ENCODE measurements around the gene EYA2.

The EYA2 gene

DNA sequence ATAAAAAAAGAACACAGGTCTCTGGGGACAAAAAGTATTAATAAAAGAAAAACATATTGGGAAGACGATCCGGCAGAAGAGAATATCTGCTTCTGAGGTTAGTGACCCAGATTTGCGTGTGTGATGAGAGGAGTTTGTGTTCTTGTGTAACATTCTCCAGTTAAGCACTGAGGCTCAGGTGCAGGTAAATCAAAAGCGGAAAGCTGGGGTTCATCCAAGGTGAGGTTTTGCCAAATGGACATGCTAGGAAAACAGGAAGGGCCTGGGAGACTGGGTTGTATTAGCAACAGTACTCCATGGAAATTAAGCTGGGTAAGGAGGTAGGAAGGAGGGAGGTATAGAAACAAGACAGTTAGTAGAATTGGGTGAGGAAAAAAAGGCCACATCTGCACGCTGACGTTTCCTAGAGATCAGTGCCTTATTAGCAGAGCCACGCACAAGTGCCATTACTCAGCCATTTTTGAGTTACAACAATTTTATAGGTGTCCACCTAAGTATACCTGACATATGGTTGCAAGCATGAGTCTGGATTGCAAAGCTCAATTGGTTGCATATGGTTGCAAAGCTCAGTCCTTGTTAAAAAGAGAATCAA is 322.3 kb downstream of the EYA2 start:
- no peaks in the 10 kb centered on the region for H3K9me3 ChIP-seq (ENCODE audit: control extremely low read depth in 1 of 5, control insufficient read depth in 4 of 5, insufficient read depth in 2 of 5, low read depth in 1 of 5, low read length in 4 of 5)
- 100% methylated on average over 4 of the region's 7 CpGs for WGBS (ENCODE audit: insufficient coverage)
- ChIA-PET CTCF (interaction anchor here (0.7 to 4.5 kb wide), 4 partner anchors 11 to 404 kb away, joined by 3 to 22 read pairs (median 4); no protein-coding TSS in a partner anchor), POLR2A (no interaction called here)
- peaks cover 25 to 86% (median 65%) of the 10 kb centered on the region in 4 experiments for H3K36me3 ChIP-seq (ENCODE audit: control insufficient read depth in 4 of 4, insufficient read depth in 4 of 4, low read length in 3 of 4)
- H3K4me3 ChIP-seq (ENCODE audit: control insufficient read depth in 1 of 7, extremely low read depth in 1 of 7, insufficient read depth in 4 of 7, low read depth in 2 of 7, low read length in 6 of 7): no peak overlapping the region
- no peak for DNase-seq
- H3K27me3 ChIP-seq (replicated peaks in 2 of 5; ENCODE audit: control insufficient read depth in 4 of 5, insufficient read depth in 5 of 5, low read length in 4 of 5): no peaks in the 10 kb centered on the region
- no peaks in the 10 kb centered on the region for H3K4me1 ChIP-seq (ENCODE audit: control extremely low read depth in 1 of 4, control insufficient read depth in 4 of 4, insufficient read depth in 4 of 4, low read length in 3 of 4)
- H3K27ac ChIP-seq (ENCODE audit: insufficient read depth in 1 of 2, low read depth in 1 of 2, low read length in 2 of 2, poor library complexity in 1 of 2, severe bottlenecking in 2 of 2): no peak overlapping the region

GRCh38 chr20:47217482-47218446 is 323.1 kb downstream of the EYA2 start:
- Histone ChIP-seq H3K9me3 (ENCODE audit: control extremely low read depth in 1 of 5, control insufficient read depth in 4 of 5, insufficient read depth in 2 of 5, low read depth in 1 of 5, low read length in 4 of 5) (no peaks in the 10 kb centered on the region), H3K27ac (ENCODE audit: insufficient read depth in 1 of 2, low read depth in 1 of 2, low read length in 2 of 2, poor library complexity in 1 of 2, severe bottlenecking in 2 of 2) (no peak overlapping the region), H3K4me3 (ENCODE audit: control insufficient read depth in 1 of 7, extremely low read depth in 1 of 7, insufficient read depth in 4 of 7, low read depth in 2 of 7, low read length in 6 of 7) (no peak overlapping the region), H3K27me3 (replicated peaks in 2 of 5; ENCODE audit: control insufficient read depth in 4 of 5, insufficient read depth in 5 of 5, low read length in 4 of 5) (no peaks in the 10 kb centered on the region), H3K4me1 (ENCODE audit: control extremely low read depth in 1 of 4, control insufficient read depth in 4 of 4, insufficient read depth in 4 of 4, low read length in 3 of 4) (no peaks in the 10 kb centered on the region), H3K36me3 (ENCODE audit: control insufficient read depth in 4 of 4, insufficient read depth in 4 of 4, low read length in 3 of 4) (peaks cover 22 to 86% (median 62%) of the 10 kb centered on the region in 4 experiments)
- 93% methylated on average over 8 of the region's 12 CpGs for WGBS (ENCODE audit: insufficient coverage)
- ChIA-PET POLR2A (interaction anchor here (0.7 kb wide), 1 partner anchor 12 kb away, joined by 3 read pairs; no protein-coding TSS in a partner anchor), CTCF (interaction anchor here (0.8 to 4.5 kb wide), 4 partner anchors 12 to 403 kb away, joined by 4 to 22 read pairs (median 6); no protein-coding TSS in a partner anchor)
- DNase-seq: no peak

DNA sequence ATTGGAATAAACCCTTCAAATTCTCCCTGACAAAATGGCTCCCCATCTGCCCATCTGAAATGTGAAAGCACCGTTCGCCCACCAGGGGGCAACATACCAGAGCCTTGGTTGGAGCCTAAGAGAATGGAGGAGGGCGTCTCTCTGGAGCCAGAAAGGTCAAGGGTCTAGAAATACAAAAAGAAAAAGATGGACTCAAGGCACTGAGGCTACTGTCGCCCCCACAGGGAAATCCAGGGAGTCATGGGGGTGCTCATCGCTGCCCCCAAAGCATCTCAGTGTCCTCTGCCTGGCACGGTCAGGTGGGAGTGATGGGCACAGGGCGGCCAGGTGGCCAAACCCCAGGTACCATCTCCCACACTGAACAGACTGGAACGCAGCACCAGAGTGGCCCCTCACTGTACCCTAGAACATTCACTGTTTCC is 325.5 kb downstream of the EYA2 start:
- no peak overlapping the region for H3K4me3 ChIP-seq (ENCODE audit: control insufficient read depth in 1 of 7, extremely low read depth in 1 of 7, insufficient read depth in 4 of 7, low read depth in 2 of 7, low read length in 6 of 7)
- H3K27me3 ChIP-seq (replicated peaks in 2 of 5; ENCODE audit: control insufficient read depth in 4 of 5, insufficient read depth in 5 of 5, low read length in 4 of 5): no peaks in the 10 kb centered on the region
- POLR2A ChIA-PET: no interaction called here
- peaks cover 25 to 85% (median 61%) of the 10 kb centered on the region in 4 experiments for H3K36me3 ChIP-seq (ENCODE audit: control insufficient read depth in 4 of 4, insufficient read depth in 4 of 4, low read length in 3 of 4)
- no peak overlapping the region for H3K27ac ChIP-seq (ENCODE audit: insufficient read depth in 1 of 2, low read depth in 1 of 2, low read length in 2 of 2, poor library complexity in 1 of 2, severe bottlenecking in 2 of 2)
- CTCF ChIA-PET: interaction anchor here (1.9 kb wide), 1 partner anchor 8 kb away, joined by 6 read pairs; no protein-coding TSS in a partner anchor
- no peaks in the 10 kb centered on the region for H3K4me1 ChIP-seq (ENCODE audit: control extremely low read depth in 1 of 4, control insufficient read depth in 4 of 4, insufficient read depth in 4 of 4, low read length in 3 of 4)
- WGBS (ENCODE audit: insufficient coverage): 97% methylated on average over 7 of the region's 8 CpGs
- no peaks in the 10 kb centered on the region for H3K9me3 ChIP-seq (ENCODE audit: control extremely low read depth in 1 of 5, control insufficient read depth in 4 of 5, insufficient read depth in 2 of 5, low read depth in 1 of 5, low read length in 4 of 5)
- peak; percentile 38 to 63 (median 51) for DNase-seq

DNA sequence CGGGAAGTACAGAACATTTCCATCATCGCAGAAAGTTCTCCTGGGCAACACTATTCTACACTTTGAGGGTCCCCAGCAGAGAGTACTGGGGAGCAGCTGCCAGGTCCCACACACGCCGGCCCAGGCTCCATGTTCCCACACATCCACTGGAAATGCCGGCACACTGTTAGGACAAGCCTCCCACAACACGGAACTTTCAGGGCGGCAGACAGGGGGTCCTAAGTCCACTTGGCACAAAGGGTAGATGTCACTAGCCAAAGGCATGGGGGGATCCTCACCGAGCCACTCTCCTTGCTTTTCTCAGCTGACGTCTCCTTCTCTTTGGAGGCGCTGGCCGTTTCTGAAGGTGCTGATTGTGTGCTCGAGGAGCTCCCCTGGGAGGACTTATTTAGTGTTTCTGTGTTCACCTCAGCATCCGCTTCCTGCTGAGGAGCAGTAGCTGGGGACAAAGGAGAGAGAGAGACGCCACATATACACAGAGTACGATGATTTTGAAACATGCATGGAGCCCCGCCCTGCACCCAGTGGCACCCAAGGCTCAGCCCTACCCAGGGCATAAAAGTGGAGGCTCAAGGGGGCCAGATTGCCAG is 326.5 kb downstream of the EYA2 start:
- H3K27me3 ChIP-seq (replicated peaks in 2 of 5; ENCODE audit: control insufficient read depth in 4 of 5, insufficient read depth in 5 of 5, low read length in 4 of 5): no peaks in the 10 kb centered on the region
- DNase-seq: no peak
- no peaks in the 10 kb centered on the region for H3K9me3 ChIP-seq (ENCODE audit: control extremely low read depth in 1 of 5, control insufficient read depth in 4 of 5, insufficient read depth in 2 of 5, low read depth in 1 of 5, low read length in 4 of 5)
- ChIA-PET POLR2A (no interaction called here), CTCF (interaction anchor here (0.6 to 1.9 kb wide), 9 partner anchors 9 to 414 kb away, joined by 3 to 6 read pairs (median 4); no protein-coding TSS in a partner anchor)
- H3K4me1 ChIP-seq (ENCODE audit: control extremely low read depth in 1 of 4, control insufficient read depth in 4 of 4, insufficient read depth in 4 of 4, low read length in 3 of 4): no peaks in the 10 kb centered on the region
- 96% methylated on average over 14 of the region's 16 CpGs for WGBS (ENCODE audit: insufficient coverage)
- no peak overlapping the region for H3K27ac ChIP-seq (ENCODE audit: insufficient read depth in 1 of 2, low read depth in 1 of 2, low read length in 2 of 2, poor library complexity in 1 of 2, severe bottlenecking in 2 of 2)
- peaks cover 27 to 78% (median 56%) of the 10 kb centered on the region in 4 experiments for H3K36me3 ChIP-seq (ENCODE audit: control insufficient read depth in 4 of 4, insufficient read depth in 4 of 4, low read length in 3 of 4)
- H3K4me3 ChIP-seq (ENCODE audit: control insufficient read depth in 1 of 7, extremely low read depth in 1 of 7, insufficient read depth in 4 of 7, low read depth in 2 of 7, low read length in 6 of 7): no peak overlapping the region

GRCh38 chr20:47222468-47223119 is 328.0 kb downstream of the EYA2 start:
- WGBS (ENCODE audit: insufficient coverage): 97% methylated on average over 10 of the region's 12 CpGs
- ChIA-PET CTCF (interaction anchor here (0.6 kb wide), 1 partner anchor 13 kb away, joined by 3 read pairs; no protein-coding TSS in a partner anchor), POLR2A (no interaction called here)
- Histone ChIP-seq H3K4me3 (ENCODE audit: control insufficient read depth in 1 of 7, extremely low read depth in 1 of 7, insufficient read depth in 4 of 7, low read depth in 2 of 7, low read length in 6 of 7) (no peak overlapping the region), H3K27me3 (replicated peaks in 2 of 5; ENCODE audit: control insufficient read depth in 4 of 5, insufficient read depth in 5 of 5, low read length in 4 of 5) (no peaks in the 10 kb centered on the region), H3K4me1 (ENCODE audit: control extremely low read depth in 1 of 4, control insufficient read depth in 4 of 4, insufficient read depth in 4 of 4, low read length in 3 of 4) (no peaks in the 10 kb centered on the region), H3K9me3 (ENCODE audit: control extremely low read depth in 1 of 5, control insufficient read depth in 4 of 5, insufficient read depth in 2 of 5, low read depth in 1 of 5, low read length in 4 of 5) (no peaks in the 10 kb centered on the region), H3K36me3 (ENCODE audit: control insufficient read depth in 4 of 4, insufficient read depth in 4 of 4, low read length in 3 of 4) (peaks cover 37 to 83% (median 60%) of the 10 kb centered on the region in 4 experiments), H3K27ac (ENCODE audit: insufficient read depth in 1 of 2, low read depth in 1 of 2, low read length in 2 of 2, poor library complexity in 1 of 2, severe bottlenecking in 2 of 2) (no peak overlapping the region)
- no peak for DNase-seq

DNA sequence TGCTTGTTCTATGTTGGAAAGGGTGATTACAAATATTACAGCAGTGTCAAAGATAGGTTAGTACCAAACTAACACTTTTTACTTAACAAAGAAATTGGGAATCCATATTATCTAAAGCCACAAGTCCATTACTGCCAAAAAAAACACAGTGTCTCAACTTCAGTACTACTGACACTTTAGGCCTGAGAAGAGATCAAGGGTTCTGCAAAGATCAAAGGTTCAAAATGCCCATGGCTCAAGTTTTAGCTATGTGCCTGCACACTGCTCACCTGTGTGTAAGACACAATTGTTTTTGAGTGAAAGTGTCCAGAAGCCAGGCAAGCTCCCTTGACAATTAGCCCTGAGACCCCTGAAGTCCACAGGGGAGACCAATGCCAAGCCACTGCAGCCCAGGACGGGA is 329.3 kb downstream of the EYA2 start:
- no peaks in the 10 kb centered on the region for H3K27me3 ChIP-seq (replicated peaks in 2 of 5; ENCODE audit: control insufficient read depth in 4 of 5, insufficient read depth in 5 of 5, low read length in 4 of 5)
- DNase-seq: no peak
- H3K4me3 ChIP-seq (ENCODE audit: control insufficient read depth in 1 of 7, extremely low read depth in 1 of 7, insufficient read depth in 4 of 7, low read depth in 2 of 7, low read length in 6 of 7): no peak overlapping the region
- WGBS (ENCODE audit: insufficient coverage): 92% methylated on average over 1 of the region's 1 CpG
- peaks cover 38 to 85% (median 61%) of the 10 kb centered on the region in 4 experiments for H3K36me3 ChIP-seq (ENCODE audit: control insufficient read depth in 4 of 4, insufficient read depth in 4 of 4, low read length in 3 of 4)
- no peak overlapping the region for H3K27ac ChIP-seq (ENCODE audit: insufficient read depth in 1 of 2, low read depth in 1 of 2, low read length in 2 of 2, poor library complexity in 1 of 2, severe bottlenecking in 2 of 2)
- CTCF ChIA-PET: no interaction called here
- POLR2A ChIA-PET: no interaction called here
- H3K4me1 ChIP-seq (ENCODE audit: control extremely low read depth in 1 of 4, control insufficient read depth in 4 of 4, insufficient read depth in 4 of 4, low read length in 3 of 4): no peaks in the 10 kb centered on the region
- no peaks in the 10 kb centered on the region for H3K9me3 ChIP-seq (ENCODE audit: control extremely low read depth in 1 of 5, control insufficient read depth in 4 of 5, insufficient read depth in 2 of 5, low read depth in 1 of 5, low read length in 4 of 5)

All from common myeloid progenitor, CD34-positive (primary cell).